ENCODE results near the gene PODXL2. TPM values are rescaled to one million over a fixed set of nuclear protein-coding genes. Genes with fewer than 3 reads are reported as not detected.

PODXL2 gene
- total and polyA plus RNA-seq, 2 of the 8 experiments (the other 6 are each of a cell fraction or from before 2014, with no cell fraction given): 27.6 to 31.6 TPM

- no peak for TF ChIP-seq HDAC6 (IDR thresholded peaks at IDR 0.05; ENCODE audit: low read depth, low read length)
- no peak for TF ChIP-seq KDM5A (IDR thresholded peaks at IDR 0.05; ENCODE audit: low read length)
Measured at GRCh38 chr3:127714866-127715265, 85.9 kb downstream of the PODXL2 start (continued).

All from H1 (cell line).